ENCODE data around the gene SCRT2. TPM values are rescaled to one million over a fixed set of nuclear protein-coding genes. Genes with fewer than 3 reads are reported as not detected.

SCRT2 gene
- total and polyA plus RNA-seq, 2 donors from 2014 or later, result not detected

DNA sequence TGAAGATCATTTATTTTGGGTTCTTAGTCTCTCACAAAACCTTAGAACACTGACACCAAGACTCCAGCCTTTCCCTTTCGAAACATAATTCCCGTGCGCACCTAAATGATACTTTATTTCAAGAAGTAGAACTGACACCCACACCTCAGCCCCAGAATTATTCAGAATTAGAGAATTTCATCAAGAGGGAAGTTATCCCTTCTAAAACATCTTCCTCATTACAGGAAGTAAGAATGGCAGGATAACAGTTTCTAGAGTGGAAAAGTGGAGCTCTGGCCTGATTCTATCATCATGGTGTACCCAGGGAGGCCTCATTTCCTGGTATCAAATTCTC lies 21.2 kb downstream of the SCRT2 start:
- Histone ChIP-seq H3K4me1 (ENCODE audit: control insufficient read depth in 2 of 3, insufficient read depth in 2 of 3, low read depth in 1 of 3, low read length in 3 of 3) (peaks cover 0 to 15% (median 6%) of the 10 kb centered on the region in 3 donors), H3K9me3 (ENCODE audit: control insufficient read depth in 2 of 3, insufficient read depth in 1 of 3, low read length in 3 of 3) (no peaks in the 10 kb centered on the region), H3K36me3 (ENCODE audit: control insufficient read depth in 2 of 3, insufficient read depth in 3 of 3, low read length in 3 of 3) (peaks cover 0 to 2% (median 0%) of the 10 kb centered on the region in 3 donors), H3K27ac (ENCODE audit: low read depth in 2 of 2, low read length in 2 of 2) (no peak overlapping the region), H3K9ac (ENCODE audit: low read length in 3 of 3) (no peak overlapping the region), H3K4me3 (ENCODE audit: low read length in 3 of 3) (no peak overlapping the region), H3K27me3 (ENCODE audit: control insufficient read depth, insufficient read depth, low read length) (peaks cover 4% of the 10 kb centered on the region)
- intact Hi-C loops (cut with DNase I), result no loop called here
- TF ChIP-seq, protein P1, sequence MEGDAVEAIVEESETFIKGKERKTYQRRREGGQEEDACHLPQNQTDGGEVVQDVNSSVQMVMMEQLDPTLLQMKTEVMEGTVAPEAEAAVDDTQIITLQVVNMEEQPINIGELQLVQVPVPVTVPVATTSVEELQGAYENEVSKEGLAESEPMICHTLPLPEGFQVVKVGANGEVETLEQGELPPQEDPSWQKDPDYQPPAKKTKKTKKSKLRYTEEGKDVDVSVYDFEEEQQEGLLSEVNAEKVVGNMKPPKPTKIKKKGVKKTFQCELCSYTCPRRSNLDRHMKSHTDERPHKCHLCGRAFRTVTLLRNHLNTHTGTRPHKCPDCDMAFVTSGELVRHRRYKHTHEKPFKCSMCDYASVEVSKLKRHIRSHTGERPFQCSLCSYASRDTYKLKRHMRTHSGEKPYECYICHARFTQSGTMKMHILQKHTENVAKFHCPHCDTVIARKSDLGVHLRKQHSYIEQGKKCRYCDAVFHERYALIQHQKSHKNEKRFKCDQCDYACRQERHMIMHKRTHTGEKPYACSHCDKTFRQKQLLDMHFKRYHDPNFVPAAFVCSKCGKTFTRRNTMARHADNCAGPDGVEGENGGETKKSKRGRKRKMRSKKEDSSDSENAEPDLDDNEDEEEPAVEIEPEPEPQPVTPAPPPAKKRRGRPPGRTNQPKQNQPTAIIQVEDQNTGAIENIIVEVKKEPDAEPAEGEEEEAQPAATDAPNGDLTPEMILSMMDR (IDR thresholded peaks at IDR 0.05; ENCODE audit: borderline replicate concordance, extremely low read depth, insufficient read depth), result no peak
- no peak for DNase-seq
- FAIRE-seq, result no peak

DNA sequence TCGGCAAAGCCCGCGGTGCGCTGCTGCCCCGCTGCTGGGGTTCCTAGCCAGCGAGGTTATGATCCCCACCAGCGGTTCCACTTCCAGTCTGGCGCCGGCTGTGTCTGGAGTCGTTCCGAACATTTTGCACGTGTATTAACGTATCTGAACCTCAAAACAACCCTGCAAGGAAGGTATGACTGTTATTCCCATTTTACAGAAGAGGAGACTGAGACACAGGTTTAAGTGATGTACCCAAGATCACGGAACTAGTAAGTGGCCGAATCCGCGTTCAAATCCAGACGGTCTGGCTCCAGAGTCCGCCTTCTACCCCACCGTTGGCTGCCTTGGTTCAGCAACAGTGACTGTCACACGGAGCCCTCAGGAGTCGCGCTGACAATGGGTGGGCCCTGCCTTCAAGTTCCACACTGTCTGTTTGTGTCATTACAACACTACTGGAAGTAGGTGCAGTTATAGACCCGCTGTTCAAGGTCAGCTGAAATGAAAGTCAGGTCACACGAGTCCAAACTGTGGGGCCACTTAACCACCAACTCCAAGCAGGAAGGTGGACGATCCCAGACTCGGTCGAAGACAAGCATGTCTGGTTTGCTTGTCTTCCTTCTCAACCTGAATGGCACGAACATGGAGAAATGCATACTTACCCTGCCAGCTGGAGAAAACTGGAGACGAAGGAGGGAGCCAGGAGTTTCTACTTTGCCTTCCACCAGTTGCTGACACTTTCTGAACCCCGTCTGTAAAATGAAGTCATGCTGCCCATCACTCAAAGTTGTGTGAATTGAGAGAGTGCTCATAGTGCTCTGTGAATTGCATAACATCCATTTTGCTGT lies 21.8 kb downstream of the SCRT2 start:
- DNase-seq (no peak), FAIRE-seq (no peak)
- Histone ChIP-seq H3K9me3 (ENCODE audit: control insufficient read depth in 2 of 3, insufficient read depth in 1 of 3, low read length in 3 of 3) (no peaks in the 10 kb centered on the region), H3K36me3 (ENCODE audit: control insufficient read depth in 2 of 3, insufficient read depth in 3 of 3, low read length in 3 of 3) (peaks cover 0 to 2% (median 0%) of the 10 kb centered on the region in 3 donors), H3K4me3 (ENCODE audit: low read length in 3 of 3) (peak overlapping the region; percentile 58 to 74 (median 70)), H3K27me3 (ENCODE audit: control insufficient read depth, insufficient read depth, low read length) (peaks cover 4% of the 10 kb centered on the region), H3K4me1 (ENCODE audit: control insufficient read depth in 2 of 3, insufficient read depth in 2 of 3, low read depth in 1 of 3, low read length in 3 of 3) (peaks cover 0 to 15% (median 6%) of the 10 kb centered on the region in 3 donors), H3K27ac (ENCODE audit: low read depth in 2 of 2, low read length in 2 of 2) (peak overlapping the region; percentile 6 to 73), H3K9ac (ENCODE audit: low read length in 3 of 3) (peak overlapping the region; percentile 27 to 56 (median 35))
- TF ChIP-seq, protein P1 (IDR thresholded peaks at IDR 0.05; ENCODE audit: borderline replicate concordance, extremely low read depth, insufficient read depth), result no peak
- intact Hi-C loops (cut with DNase I), result no loop called here

DNA sequence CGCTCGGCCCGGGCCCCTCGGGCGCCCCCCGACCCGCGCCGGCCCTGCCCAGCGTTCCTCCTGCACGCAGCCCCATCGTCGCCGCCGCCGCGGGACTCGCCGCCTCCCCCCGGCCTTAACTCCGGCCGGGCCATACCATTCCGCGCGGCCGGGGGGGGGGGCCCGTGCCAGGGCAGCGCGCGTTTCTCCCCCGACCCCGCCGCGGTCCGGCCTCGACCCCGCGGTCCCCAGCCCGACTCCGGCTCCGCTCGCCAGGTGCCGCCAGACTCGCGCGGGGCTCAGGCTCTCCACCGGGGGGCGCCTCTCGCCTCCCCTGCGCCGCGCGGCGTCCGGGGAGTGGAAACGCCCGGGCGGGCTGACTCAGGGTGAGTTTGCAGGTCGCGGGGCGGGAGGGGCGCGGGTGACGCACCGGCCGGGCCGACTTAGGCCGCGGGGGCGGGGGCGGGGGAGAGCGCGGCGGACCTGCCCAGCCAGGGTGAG lies 22.5 kb downstream of the SCRT2 start, which contains the start of gene SRXN1:
Gene SRXN1 (minus strand): TSS at position 91 of the 480 bp plus-strand sequence. CDS start 15 bp downstream, at position 76.
- Histone ChIP-seq H3K9ac (ENCODE audit: low read length in 3 of 3) (peak within 1 kb of the TSS; percentile 35 to 81 (median 57)), H3K27me3 (ENCODE audit: control insufficient read depth, insufficient read depth, low read length) (peaks cover 3% of the 10 kb centered on the region), H3K4me3 (ENCODE audit: low read length in 3 of 3) (peak within 1 kb of the TSS; percentile 68 to 92 (median 70)), H3K9me3 (ENCODE audit: control insufficient read depth in 2 of 3, insufficient read depth in 1 of 3, low read length in 3 of 3) (no peaks in the 10 kb centered on the region), H3K4me1 (ENCODE audit: control insufficient read depth in 2 of 3, insufficient read depth in 2 of 3, low read depth in 1 of 3, low read length in 3 of 3) (peaks cover 0 to 15% (median 6%) of the 10 kb centered on the region in 3 donors), H3K36me3 (ENCODE audit: control insufficient read depth in 2 of 3, insufficient read depth in 3 of 3, low read length in 3 of 3) (peaks cover 0 to 8% (median 6%) of the 10 kb centered on the region in 3 donors), H3K27ac (ENCODE audit: low read depth in 2 of 2, low read length in 2 of 2) (peak within 1 kb of the TSS; percentile 67 to 73)
- intact Hi-C loops (cut with DNase I), result no loop called here
- TF ChIP-seq, protein P1 (IDR thresholded peaks at IDR 0.05; ENCODE audit: borderline replicate concordance, extremely low read depth, insufficient read depth), result peak; percentile 43
- FAIRE-seq (no peak), DNase-seq (peak; percentile 87 to 95 (median 90))
